H1 (cell line): ENCODE data around the gene GTPBP10. TPM values are rescaled to one million over a fixed set of nuclear protein-coding genes. Genes with fewer than 3 reads are reported as not detected.

Experiments used
- CTCF ChIA-PET: fragments of 300-600 bp; sonication (Branson Sonifier 250); formaldehyde crosslinking; loops from one replicate; lab custom pipeline; 2021; ENCODE audit not compliant: partially characterized antibody; lab: Charles Lee
- POLR2A ChIA-PET: fragments of 300-600 bp; sonication (Branson Sonifier 250); formaldehyde crosslinking; loops from one replicate; lab custom pipeline; 2021; ENCODE audit warnings: inconsistent platforms; ENCODE audit not compliant: partially characterized antibody; lab: Charles Lee
- DNase-seq, 2 experiments: peaks; one replicate each; pipeline versions ENCODE4 v3.0.0 to v3.0.0-alpha.2; 2010 to 2022; ENCODE audit warnings: low spot score in 2 of 2, low read depth in 1 of 2, mixed read lengths in 1 of 2
- FAIRE-seq: peaks from 2 replicates; lab custom pipeline; 2011; peaks lifted over from hg19 to GRCh38; lab: Jason Lieb, UNC
- H2AFZ ChIP-seq: 2 replicates; pipeline ENCODE4 v1.8.1; 2012; ENCODE audit warnings: low read length, inconsistent platforms
- H2AK5ac ChIP-seq: 2 replicates; pipeline ENCODE4 v1.6.1; 2013; ENCODE audit warnings: low read depth, low read length
- H2BK120ac ChIP-seq: replicated peaks from 2 replicates; pipeline ENCODE3; 2013; ENCODE audit warnings: low read depth, low read length, inconsistent platforms
- H2BK12ac ChIP-seq: 2 replicates; pipeline ENCODE4 v1.6.1; 2013; ENCODE audit warnings: low read depth, low read length
- H2BK15ac ChIP-seq: 2 replicates; pipeline ENCODE4 v1.6.1; 2013; ENCODE audit warnings: low read length
- H2BK20ac ChIP-seq: 2 replicates; pipeline ENCODE4 v1.6.1; 2013; ENCODE audit warnings: low read length
- H2BK5ac ChIP-seq: 2 replicates; pipeline ENCODE4 v1.6.1; 2013; ENCODE audit warnings: low read depth, low read length
- H3K14ac ChIP-seq: 2 replicates; pipeline ENCODE4 v1.6.1; 2013; ENCODE audit warnings: inconsistent platforms; ENCODE audit not compliant: insufficient read length
- H3K18ac ChIP-seq: 2 replicates; pipeline ENCODE4 v1.6.1; 2013; ENCODE audit warnings: low read length; ENCODE audit errors: extremely low read depth
- H3K23ac ChIP-seq: 2 replicates; pipeline ENCODE4 v1.6.1; 2013; ENCODE audit warnings: inconsistent platforms; ENCODE audit not compliant: insufficient read length
- H3K23me2 ChIP-seq: 2 replicates; pipeline ENCODE4 v1.6.1; 2013; ENCODE audit warnings: low read depth, low read length
- H3K27ac ChIP-seq: 2 replicates; pipeline ENCODE4 v1.6.1; 2011; ENCODE audit warnings: low read depth, low read length, inconsistent platforms
- H3K27me3 ChIP-seq, 4 experiments: replicated peaks in 1 of 4; 1 replicate in 1 of 4; 2 replicates in 3 of 4; pipeline versions ENCODE4 v1.6.1 to v1.8.1; 2011 to 2013; ENCODE audit warnings: low read length in 3 of 4, mild to moderate bottlenecking in 3 of 4, inconsistent platforms in 2 of 4, mixed read lengths in 2 of 4, moderate library complexity in 1 of 4; ENCODE audit not compliant: control insufficient read depth in 3 of 4, insufficient read depth in 3 of 4; ENCODE audit errors: extremely low read depth in 1 of 4
- H3K36me3 ChIP-seq, 4 experiments: 2 replicates each; pipeline versions ENCODE4 v1.6.1 to v1.8.1; 2011 to 2013; ENCODE audit warnings: mild to moderate bottlenecking in 4 of 4, low read length in 3 of 4, moderate library complexity in 2 of 4, control low read depth in 1 of 4, inconsistent platforms in 1 of 4; ENCODE audit not compliant: insufficient read depth in 4 of 4, control insufficient read depth in 2 of 4
- H3K4ac ChIP-seq: replicated peaks from 2 replicates; pipeline ENCODE3; 2013; ENCODE audit warnings: low read length, low read depth, mixed read lengths, inconsistent platforms; ENCODE audit not compliant: insufficient read length
- H3K4me1 ChIP-seq, 4 experiments: replicated peaks in 1 of 4; 1 replicate in 1 of 4; 2 replicates in 3 of 4; pipeline versions ENCODE4 v1.6.1 to v1.8.1; 2011 to 2013; ENCODE audit warnings: low read length in 3 of 4, inconsistent platforms in 2 of 4, mixed read lengths in 1 of 4; ENCODE audit not compliant: insufficient read depth in 4 of 4, control insufficient read depth in 3 of 4
- H3K4me2 ChIP-seq, 2 experiments: 2 replicates each; pipeline versions ENCODE4 v1.6.1 to v1.8.1; 2011 to 2013; ENCODE audit warnings: low read depth in 2 of 2, low read length in 2 of 2, control low read depth in 1 of 2, inconsistent platforms in 1 of 2, mild to moderate bottlenecking in 1 of 2; ENCODE audit not compliant: insufficient read depth in 1 of 2
- H3K4me3 ChIP-seq, 4 experiments: fragments of 200-600, 300-600 bp in 1 of 4; sonication (generic), shearing (Covaris generic), sonication (Bioruptor Twin) in 1 of 4; 2 replicates each; pipeline versions ENCODE4 v1.5.1 to v1.8.1; 2011 to 2016; ENCODE audit warnings: low read length in 4 of 4, low read depth in 3 of 4, control low read depth in 2 of 4, inconsistent platforms in 2 of 4, mild to moderate bottlenecking in 2 of 4, mixed read lengths in 1 of 4, moderate library complexity in 1 of 4; ENCODE audit not compliant: insufficient read depth in 2 of 4; ENCODE audit errors: extremely low read depth in 1 of 4
- H3K56ac ChIP-seq: replicated peaks from 2 replicates; pipeline ENCODE3; 2013; ENCODE audit warnings: low read depth, mild to moderate bottlenecking, mixed read lengths, low read length, inconsistent platforms; ENCODE audit not compliant: insufficient read length
- H3K79me1 ChIP-seq: 2 replicates; pipeline ENCODE4 v1.6.1; 2013; ENCODE audit warnings: low read depth, low read length, control low read depth
- H3K79me2 ChIP-seq, 2 experiments: 2 replicates each; pipeline versions ENCODE4 v1.6.1 to v1.8.1; 2012 to 2013; ENCODE audit warnings: low read length in 2 of 2, mild to moderate bottlenecking in 2 of 2, inconsistent platforms in 1 of 2; ENCODE audit not compliant: insufficient read depth in 2 of 2, control insufficient read depth in 1 of 2
- H3K9ac ChIP-seq, 4 experiments: replicated peaks in 1 of 4; 1 replicate in 1 of 4; 2 replicates in 3 of 4; pipeline versions ENCODE4 v1.6.1 to v1.8.1; 2011 to 2013; ENCODE audit warnings: low read depth in 3 of 4, low read length in 3 of 4, control low read depth in 2 of 4, mild to moderate bottlenecking in 2 of 4, moderate library complexity in 2 of 4, inconsistent platforms in 1 of 4; ENCODE audit errors: extremely low read depth in 1 of 4
- H3K9me3 ChIP-seq, 2 experiments: 2 replicates each; pipeline versions ENCODE4 v1.6.1 to v1.8.1; 2012 to 2013; ENCODE audit warnings: mild to moderate bottlenecking in 2 of 2, moderate library complexity in 2 of 2, control low read depth in 1 of 2, inconsistent platforms in 1 of 2, low read depth in 1 of 2, low read length in 1 of 2, mixed read lengths in 1 of 2; ENCODE audit not compliant: insufficient read depth in 2 of 2
- H4K20me1 ChIP-seq, 2 experiments: replicated peaks in 1 of 2; 2 replicates each; pipeline versions ENCODE3 to v1.8.1; 2011 to 2013; ENCODE audit warnings: inconsistent platforms in 2 of 2, low read length in 2 of 2, mild to moderate bottlenecking in 1 of 2; ENCODE audit not compliant: insufficient read depth in 2 of 2, control insufficient read depth in 1 of 2
- H4K5ac ChIP-seq: 2 replicates; pipeline ENCODE4 v1.6.1; 2013; ENCODE audit warnings: low read length, low read depth, mixed read lengths, inconsistent platforms; ENCODE audit not compliant: insufficient read length
- H4K8ac ChIP-seq: 2 replicates; pipeline ENCODE4 v1.8.0; 2013; ENCODE audit warnings: mild to moderate bottlenecking, moderate library complexity, low read length, inconsistent platforms; ENCODE audit not compliant: insufficient read depth; ENCODE audit errors: extremely low read depth
- H4K91ac ChIP-seq: replicated peaks from 2 replicates; pipeline ENCODE3; 2013; ENCODE audit warnings: low read length, mixed read lengths, inconsistent platforms; ENCODE audit not compliant: insufficient read length
- BACH1 ChIP-seq: IDR thresholded peaks from 2 replicates; pipeline ENCODE4 v1.6.1; 2012; ENCODE audit warnings: low read length, improper control_type of control experiment
- CBX8 ChIP-seq: fragments of 300-800, 300-1000 bp; sonication (generic); IDR thresholded peaks from 2 replicates; pipeline ENCODE4 v1.7.1; 2016; ENCODE audit warnings: low read depth, low read length, borderline replicate concordance
- CEBPB ChIP-seq: IDR thresholded peaks from 2 replicates; pipeline ENCODE4 v1.6.1; 2012; ENCODE audit warnings: low read depth, low read length
- EP300 ChIP-seq, 2 experiments: IDR thresholded peaks; 1 replicate in 1 of 2; 2 replicates in 1 of 2; pipeline ENCODE4 v1.6.1; 2011 to 2012; ENCODE audit warnings: low read depth in 2 of 2, low read length in 2 of 2, mild to moderate bottlenecking in 2 of 2, borderline replicate concordance in 1 of 2, inconsistent platforms in 1 of 2, moderate library complexity in 1 of 2
- FOSL1 ChIP-seq: IDR thresholded peaks from 2 replicates; pipeline ENCODE4 v1.6.1; 2011; ENCODE audit warnings: mild to moderate bottlenecking, low read depth, low read length, moderate library complexity; ENCODE audit not compliant: insufficient read depth
- HDAC2 ChIP-seq, 2 experiments: fragments of 300-600 bp in 1 of 2; sonication (generic) in 1 of 2; IDR thresholded peaks; 2 replicates each; pipeline ENCODE4 v1.6.1; 2011 to 2012; ENCODE audit warnings: low read depth in 2 of 2, low read length in 2 of 2, mild to moderate bottlenecking in 2 of 2, moderate library complexity in 2 of 2, borderline replicate concordance in 1 of 2, inconsistent platforms in 1 of 2
- HDAC6 ChIP-seq: IDR thresholded peaks from one replicate; pipeline ENCODE4 v1.7.1; 2012; ENCODE audit warnings: low read depth, mild to moderate bottlenecking, inconsistent platforms, low read length, moderate library complexity
- MAFK ChIP-seq: IDR thresholded peaks from 2 replicates; pipeline ENCODE4 v1.6.1; 2012; ENCODE audit warnings: low read depth, mild to moderate bottlenecking, improper control_type of control experiment, low read length
- POLR2AphosphoS5 ChIP-seq: IDR thresholded peaks from 2 replicates; pipeline ENCODE4 v1.6.1; 2011; ENCODE audit warnings: low read depth, low read length
- RAD21 ChIP-seq, 2 experiments: IDR thresholded peaks in 1 of 2; conservative IDR thresholded peaks in 1 of 2; 2 replicates each; pipeline ENCODE4 v1.6.1; 2011; ENCODE audit warnings: low read depth in 2 of 2, low read length in 2 of 2, improper control_type of control experiment in 1 of 2, inconsistent platforms in 1 of 2, mild to moderate bottlenecking in 1 of 2, moderate library complexity in 1 of 2
- ZNF274 ChIP-seq: IDR thresholded peaks from 2 replicates; pipeline ENCODE4 v1.7.0; 2012; ENCODE audit warnings: low read length, borderline replicate concordance; ENCODE audit errors: extremely low read depth
- WGBS, 2 experiments: shearing (Covaris generic) in 1 of 2; methylation state at CpG; one replicate each; pipeline versions ENCODE4 v1.1.6 to v1.1.7; 2013 to 2015; ENCODE audit warnings: low lambda C conversion rate in 2 of 2, mixed read lengths in 2 of 2, inconsistent platforms in 1 of 2, low coverage in 1 of 2, missing lambda C conversion rate in 1 of 2; ENCODE audit not compliant: insufficient replicate concordance in 2 of 2, insufficient coverage in 1 of 2, insufficient read length in 1 of 2; ENCODE audit errors: extremely low coverage in 1 of 2, missing lambda C conversion rate in 1 of 2; 5-methylcytosine and 5-hydroxymethylcytosine counted together
- polyA plus RNA-seq, 7 experiments: library from polyadenylated mRNA; depleted of rRNA in 3 of 7; stranded (reverse) in 5 of 7; unstranded in 2 of 7; fragments of >200 nt in 5 of 7; fragments of 200-250 nt in 2 of 7; gene quantifications; 1 replicate in 5 of 7; 2 replicates in 1 of 7; 4 replicates in 1 of 7; pipeline versions ENCODE4 v1.2.1 to v1.2.3, GENCODE V29; 2011 to 2013; ENCODE audit warnings: missing spikeins in 2 of 7, mixed read lengths in 2 of 7
- total RNA-seq: library from RNA; stranded (reverse); fragmentation: NEBNext Ultra II Directional; extraction: Animal tissue kit (Norgen Biotek cat#: 25700); gene quantifications from 2 replicates; pipeline ENCODE4 v1.2.1, GENCODE V29; 2021
- TF ChIP-seq, protein P1 (sequence below): IDR thresholded peaks from 2 replicates; pipeline ENCODE4 v1.6.1; 2012; ENCODE audit warnings: inconsistent platforms

GTPBP10 gene
- total and polyA plus RNA-seq, 2 of the 8 experiments (the other 6 are each of a cell fraction or from before 2014, with no cell fraction given), result 4.4 to 21.2 TPM

- H4K20me1 ChIP-seq, result no peaks in the 10 kb centered on the region
- H2AK5ac ChIP-seq, result no peak overlapping the region
- H4K5ac ChIP-seq, result no peak overlapping the region
- no peaks in the 10 kb centered on the region for H3K9me3 ChIP-seq
- CTCF ChIA-PET, result interaction anchor here (1.2 kb wide), 1 partner anchor 35 kb away, joined by 7 read pairs; no protein-coding TSS in a partner anchor
- no peak overlapping the region for H3K9ac ChIP-seq
- DNase-seq, result no peak
- H3K36me3 ChIP-seq, result no peaks in the 10 kb centered on the region
- H2BK120ac ChIP-seq, result no peak overlapping the region
- no peak overlapping the region for H2BK15ac ChIP-seq
- H3K27ac ChIP-seq, result no peak overlapping the region
- H3K23me2 ChIP-seq, result no peaks in the 10 kb centered on the region
- no peaks in the 10 kb centered on the region for H3K27me3 ChIP-seq
- H3K4ac ChIP-seq, result no peak overlapping the region
- H3K18ac ChIP-seq, result no peak overlapping the region
- no peak overlapping the region for H3K14ac ChIP-seq
- no peak overlapping the region for H3K56ac ChIP-seq
- H3K4me1 ChIP-seq, result no peaks in the 10 kb centered on the region
- H3K4me2 ChIP-seq, result peak overlapping the region in 1 of 2 experiments; percentile 80; a peak in 2 of 4 replicates
- H2BK12ac ChIP-seq, result no peak overlapping the region
- H2AFZ ChIP-seq, result no peak overlapping the region
- peaks cover 4 to 43% of the 10 kb centered on the region in 2 experiments; a peak in 3 of 4 replicates for H3K79me2 ChIP-seq
- H2BK20ac ChIP-seq, result no peak overlapping the region
- peaks cover 4% of the 10 kb centered on the region; the same call in 1 of the 2 replicates for H3K79me1 ChIP-seq
- no peak overlapping the region for H2BK5ac ChIP-seq
- 89 to 100% methylated on average over 2 to 4 of the region's 4 CpGs for WGBS, 2 experiments
- H3K4me3 ChIP-seq, result peak overlapping the region in 1 of 4 experiments; percentile 96; a peak in 2 of 8 replicates
- H4K91ac ChIP-seq, result no peak overlapping the region
- no peak overlapping the region for H4K8ac ChIP-seq
- POLR2A ChIA-PET, result no interaction called here
- H3K23ac ChIP-seq, result no peak overlapping the region
- FAIRE-seq, result no peak
- TF ChIP-seq MAFK, result no peak
- TF ChIP-seq FOSL1, result no peak
- no peak for TF ChIP-seq HDAC2 (IDR thresholded peaks at IDR 0.05; ENCODE audit: borderline replicate concordance in 1 of 2, low read depth in 2 of 2, low read length in 2 of 2)
- TF ChIP-seq, protein P1, sequence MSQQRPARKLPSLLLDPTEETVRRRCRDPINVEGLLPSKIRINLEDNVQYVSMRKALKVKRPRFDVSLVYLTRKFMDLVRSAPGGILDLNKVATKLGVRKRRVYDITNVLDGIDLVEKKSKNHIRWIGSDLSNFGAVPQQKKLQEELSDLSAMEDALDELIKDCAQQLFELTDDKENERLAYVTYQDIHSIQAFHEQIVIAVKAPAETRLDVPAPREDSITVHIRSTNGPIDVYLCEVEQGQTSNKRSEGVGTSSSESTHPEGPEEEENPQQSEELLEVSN, result no peak
- TF ChIP-seq RAD21 (IDR thresholded peaks at IDR 0.05 in 1 of 2, conservative IDR thresholded peaks at IDR 0.05 in 1 of 2; ENCODE audit: low read depth in 2 of 2, low read length in 2 of 2), result no peak
- no peak for TF ChIP-seq ZNF274
- no peak for TF ChIP-seq HDAC6
- TF ChIP-seq BACH1, result no peak
- no peak for TF ChIP-seq CEBPB
- TF ChIP-seq EP300 (IDR thresholded peaks at IDR 0.05; ENCODE audit: borderline replicate concordance in 1 of 2, low read depth in 2 of 2, low read length in 2 of 2), result no peak
- TF ChIP-seq POLR2AphosphoS5, result no peak
- TF ChIP-seq CBX8, result no peak
Observed at GRCh38 chr7:90347759-90348158, 1.2 kb downstream of the GTPBP10 start.
